Raji (cell line): Measurements from ENCODE around the gene PKN1.

ENCODE experiments used
- POLR2A ChIP-seq: IDR thresholded peaks from 2 replicates; pipeline ENCODE4 v1.6.1; 2011; ENCODE audit warnings: low read depth, low read length, control low read depth; ENCODE audit not compliant: insufficient read depth

PKN1 gene

DNA sequence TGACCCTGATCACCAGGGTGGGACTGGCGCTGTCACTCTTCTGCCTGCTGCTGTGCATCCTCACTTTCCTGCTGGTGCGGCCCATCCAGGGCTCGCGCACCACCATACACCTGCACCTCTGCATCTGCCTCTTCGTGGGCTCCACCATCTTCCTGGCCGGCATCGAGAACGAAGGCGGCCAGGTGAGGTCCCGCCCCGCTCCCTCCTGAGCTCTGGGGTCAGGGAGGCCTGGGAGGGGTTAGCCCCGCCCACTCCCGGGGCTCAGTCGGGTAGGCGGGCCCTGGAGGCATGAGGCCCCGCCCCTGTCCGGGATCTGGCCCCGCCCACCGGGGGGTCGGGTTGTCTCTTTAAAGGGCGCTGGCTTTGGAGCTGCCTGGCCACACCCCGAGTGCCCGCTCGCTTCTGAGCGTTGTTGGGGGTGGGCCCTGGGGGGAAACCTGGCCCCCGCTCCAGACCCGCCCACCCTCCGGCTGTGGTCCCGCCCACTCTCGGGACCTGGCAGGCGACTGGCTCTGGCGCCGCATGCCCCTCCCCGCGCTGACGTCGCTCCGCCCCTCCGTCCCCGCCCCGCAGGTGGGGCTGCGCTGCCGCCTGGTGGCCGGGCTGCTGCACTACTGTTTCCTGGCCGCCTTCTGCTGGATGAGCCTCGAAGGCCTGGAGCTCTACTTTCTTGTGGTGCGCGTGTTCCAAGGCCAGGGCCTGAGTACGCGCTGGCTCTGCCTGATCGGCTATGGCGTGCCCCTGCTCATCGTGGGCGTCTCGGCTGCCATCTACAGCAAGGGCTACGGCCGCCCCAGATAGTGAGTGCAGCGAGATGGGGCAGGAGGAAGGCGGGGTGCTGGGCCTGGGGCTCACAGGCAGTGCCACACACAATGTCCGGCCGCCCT is 27.1 kb upstream of the PKN1 start:
- no peak for TF ChIP-seq POLR2A

- TF ChIP-seq POLR2A = no peak
Measured at GRCh38 chr19:14406645-14407401, 26.3 kb upstream of the PKN1 start.

DNA sequence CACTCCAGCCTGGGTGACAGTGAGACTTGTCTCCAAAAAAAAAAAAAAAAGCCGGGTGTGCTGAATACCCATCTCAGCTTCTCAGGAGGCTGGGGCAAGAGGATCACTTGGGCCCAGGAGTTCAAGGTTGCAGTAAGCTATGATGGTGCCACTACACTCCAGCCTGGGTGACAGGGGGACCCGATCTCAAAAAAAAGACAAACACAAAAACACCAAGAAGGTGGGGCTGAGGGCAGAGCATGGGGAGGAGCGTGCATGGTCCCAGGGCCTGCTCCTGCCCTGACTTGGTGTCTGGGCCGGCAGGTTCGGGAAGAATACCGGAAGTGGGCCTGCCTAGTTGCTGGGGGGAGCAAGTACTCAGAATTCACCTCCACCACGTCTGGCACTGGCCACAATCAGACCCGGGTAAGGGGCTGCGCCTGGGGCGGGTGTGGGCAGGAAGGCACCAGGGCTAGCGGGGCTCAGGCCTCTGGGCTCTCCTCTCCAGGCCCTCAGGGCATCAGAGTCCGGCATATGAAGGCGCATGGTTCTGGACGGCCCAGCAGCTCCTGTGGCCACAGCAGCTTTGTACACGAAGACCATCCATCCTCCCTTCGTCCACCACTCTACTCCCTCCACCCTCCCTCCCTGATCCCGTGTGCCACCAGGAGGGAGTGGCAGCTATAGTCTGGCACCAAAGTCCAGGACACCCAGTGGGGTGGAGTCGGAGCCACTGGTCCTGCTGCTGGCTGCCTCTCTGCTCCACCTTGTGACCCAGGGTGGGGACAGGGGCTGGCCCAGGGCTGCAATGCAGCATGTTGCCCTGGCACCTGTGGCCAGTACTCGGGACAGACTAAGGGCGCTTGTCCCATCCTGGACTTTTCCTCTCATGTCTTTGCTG is 25.3 kb upstream of the PKN1 start:
- TF ChIP-seq POLR2A = no peak

DNA sequence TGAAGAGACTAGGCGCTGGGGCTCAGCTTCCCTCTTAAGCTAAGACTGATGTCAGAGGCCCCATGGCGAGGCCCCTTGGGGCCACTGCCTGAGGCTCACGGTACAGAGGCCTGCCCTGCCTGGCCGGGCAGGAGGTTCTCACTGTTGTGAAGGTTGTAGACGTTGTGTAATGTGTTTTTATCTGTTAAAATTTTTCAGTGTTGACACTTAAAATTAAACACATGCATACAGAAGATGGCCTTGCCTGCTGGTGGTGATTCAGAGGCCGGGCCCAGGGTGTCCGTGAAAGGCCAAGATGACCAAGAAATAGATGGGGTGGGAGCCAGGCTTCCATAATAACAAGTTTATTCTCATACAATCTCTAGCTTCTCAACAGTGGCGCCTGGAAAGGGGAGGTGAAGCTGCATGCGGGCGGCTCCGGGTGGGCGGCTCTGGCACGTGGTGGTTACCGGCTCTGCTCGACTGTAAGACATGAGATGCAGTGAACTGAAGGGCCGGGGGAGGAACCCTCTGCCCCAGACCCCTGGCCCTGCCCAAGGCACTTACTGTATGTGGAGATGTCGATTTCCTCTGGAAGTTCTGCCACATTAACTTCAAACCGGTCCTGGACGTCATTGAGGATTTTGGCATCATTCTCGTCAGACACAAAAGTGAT is 24.5 kb upstream of the PKN1 start:
- TF ChIP-seq POLR2A = no peak

DNA sequence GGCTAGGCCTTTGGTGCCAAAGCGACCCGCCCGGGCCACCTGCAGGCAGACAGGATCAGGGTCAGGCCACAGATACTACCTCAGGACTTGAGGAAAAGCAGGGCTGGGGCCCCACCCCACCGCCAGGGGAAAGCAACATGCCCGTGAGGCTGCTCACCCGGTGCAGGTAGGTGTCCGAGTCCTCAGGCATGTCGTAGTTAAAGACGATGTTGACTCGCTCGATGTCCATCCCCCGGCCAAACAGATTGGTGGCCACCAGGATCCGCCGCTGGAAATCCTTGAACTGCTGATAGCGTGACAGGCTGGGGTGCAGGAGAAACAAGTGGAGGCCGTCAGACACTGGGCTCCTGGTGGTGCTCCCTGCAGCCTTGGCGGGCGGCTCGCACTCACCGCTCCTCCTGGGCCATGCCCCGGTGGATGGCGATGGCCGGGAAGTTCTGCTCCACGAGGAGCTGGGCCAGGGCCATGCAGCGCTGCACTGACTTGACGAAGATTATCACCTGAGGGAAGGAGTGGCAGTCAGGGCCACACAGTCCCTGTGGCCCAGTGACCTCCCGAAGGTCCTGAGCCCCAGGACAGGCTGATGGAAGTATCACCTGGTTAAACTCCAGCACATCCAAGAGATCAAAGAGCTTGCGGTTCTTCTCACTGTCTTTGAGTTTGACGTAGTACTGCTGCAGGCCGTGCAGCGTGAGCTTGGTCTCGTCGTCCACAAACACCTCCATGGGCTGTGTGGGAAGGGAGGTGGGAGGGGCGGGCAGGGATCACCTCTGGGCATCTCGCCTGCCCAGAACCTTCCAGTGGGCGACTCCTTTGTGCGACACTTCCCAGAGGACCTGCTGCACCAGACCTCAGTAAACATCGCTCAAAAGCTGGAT is 23.7 kb upstream of the PKN1 start:
- no peak for TF ChIP-seq POLR2A

- no peak for TF ChIP-seq POLR2A
Measured at GRCh38 chr19:14410091-14411051, 22.7 kb upstream of the PKN1 start.

- TF ChIP-seq POLR2A = no peak
Measured at GRCh38 chr19:14411161-14411937, 21.8 kb upstream of the PKN1 start.

- TF ChIP-seq POLR2A = no peak
Measured at GRCh38 chr19:14411938-14412245, 21.2 kb upstream of the PKN1 start.

DNA sequence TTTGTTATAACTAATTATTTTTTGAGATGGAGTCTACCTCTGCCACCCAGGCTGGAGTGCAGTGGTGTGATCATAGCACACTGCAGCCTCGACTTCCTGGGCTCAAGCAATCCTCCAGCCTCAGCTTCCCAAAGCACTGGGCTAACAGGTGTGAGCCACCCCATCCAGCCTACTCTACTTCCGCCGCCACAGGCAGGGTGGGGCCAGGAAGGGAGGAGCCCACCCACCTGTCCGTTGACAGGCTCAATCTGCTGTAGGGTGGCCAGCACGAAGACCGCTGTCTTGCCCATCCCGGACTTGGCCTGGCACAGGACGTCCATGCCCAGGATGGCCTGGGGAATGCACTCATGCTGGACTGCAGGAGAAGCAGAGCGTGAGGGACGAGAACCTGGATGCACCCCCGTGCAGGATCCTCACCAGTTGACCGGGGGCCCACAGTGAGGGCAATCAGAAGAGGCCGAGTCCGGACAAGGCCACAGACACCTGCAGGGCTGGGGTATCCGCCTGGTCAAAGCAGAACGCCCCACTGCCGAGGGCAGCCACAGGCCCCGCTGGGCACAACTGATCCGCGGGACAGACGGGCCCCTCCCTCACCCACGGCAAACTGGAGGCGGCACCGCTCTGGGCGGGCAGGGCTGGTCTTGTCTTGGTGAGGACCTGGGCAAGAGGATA is 20.6 kb upstream of the PKN1 start:
- TF ChIP-seq POLR2A = no peak

- no peak for TF ChIP-seq POLR2A
Measured at GRCh38 chr19:14412996-14413692, 20.0 kb upstream of the PKN1 start.

- no peak for TF ChIP-seq POLR2A
Measured at GRCh38 chr19:14413693-14414181, 19.4 kb upstream of the PKN1 start.
